ENCODE measurements around the gene RPL29.

RPL29 gene

GRCh38 chr3:51982838-51983577, 12.7 kb downstream of the RPL29 start, which contains the start of gene ACY1:
ACY1 (plus strand) TSS chr3:51983535; CDS start chr3:51984065, 530 bp downstream.
- DNase-seq (ENCODE audit: low read depth in 2 of 2), result peak; percentile 74 to 75

GRCh38 chr3:51982352-51982837, 13.3 kb downstream of the RPL29 start:
- DNase-seq (ENCODE audit: low read depth in 2 of 2), result no peak

- DNase-seq (ENCODE audit: low read depth in 2 of 2), result no peak
Observed at GRCh38 chr3:51980253-51980652, 15.4 kb downstream of the RPL29 start.

- no peak for DNase-seq (ENCODE audit: low read depth in 2 of 2)
Observed at GRCh38 chr3:51978143-51978502, 17.6 kb downstream of the RPL29 start.

GRCh38 chr3:51977446-51978142, 18.1 kb downstream of the RPL29 start:
- DNase-seq (ENCODE audit: low read depth in 2 of 2), result no peak

GRCh38 chr3:51975852-51976549, 19.7 kb downstream of the RPL29 start:
- DNase-seq (ENCODE audit: low read depth in 2 of 2), result no peak

GRCh38 chr3:51974963-51975851, 20.5 kb downstream of the RPL29 start, which contains the start of gene ABHD14A:
ABHD14A (plus strand) TSS chr3:51975064; CDS start chr3:51975136, 72 bp downstream.
- peak; percentile 58 to 69 for DNase-seq (ENCODE audit: low read depth in 2 of 2)

GRCh38 chr3:51974277-51974962, 21.3 kb downstream of the RPL29 start:
- no peak for DNase-seq (ENCODE audit: low read depth in 2 of 2)

GRCh38 chr3:51971350-51971749, 24.3 kb downstream of the RPL29 start:
- no peak for DNase-seq (ENCODE audit: low read depth in 2 of 2)

- DNase-seq (ENCODE audit: low read depth in 2 of 2), result no peak
Observed at GRCh38 chr3:51970606-51971300, 24.9 kb downstream of the RPL29 start.

- DNase-seq (ENCODE audit: low read depth in 2 of 2), result no peak
Observed at GRCh38 chr3:51969841-51970240, 25.9 kb downstream of the RPL29 start.

- DNase-seq (ENCODE audit: low read depth in 2 of 2), result no peak
Observed at GRCh38 chr3:51968883-51969678, 26.6 kb downstream of the RPL29 start.

- DNase-seq (ENCODE audit: low read depth in 2 of 2), result no peak
Observed at GRCh38 chr3:51968170-51968775, 27.4 kb downstream of the RPL29 start.

- DNase-seq (ENCODE audit: low read depth in 2 of 2), result no peak
Observed at GRCh38 chr3:51967384-51968169, 28.1 kb downstream of the RPL29 start, which contains the start of gene PCBP4. PCBP4 (minus strand) TSS chr3:51967454; CDS start chr3:51961240, 6,214 bp downstream.

- no peak for DNase-seq (ENCODE audit: low read depth in 2 of 2)
Observed at GRCh38 chr3:51966922-51967383, 28.7 kb downstream of the RPL29 start.

- DNase-seq (ENCODE audit: low read depth in 2 of 2), result no peak
Observed at GRCh38 chr3:51966486-51966885, 29.2 kb downstream of the RPL29 start.

GRCh38 chr3:51966016-51966415, 29.7 kb downstream of the RPL29 start:
- no peak for DNase-seq (ENCODE audit: low read depth in 2 of 2)

GRCh38 chr3:51964521-51964920, 31.2 kb downstream of the RPL29 start:
- no peak for DNase-seq (ENCODE audit: low read depth in 2 of 2)
